ENCODE results near the gene SLC24A4. TPM values are rescaled to one million over a fixed set of nuclear protein-coding genes. Genes with fewer than 3 reads are reported as not detected.

SLC24A4 gene
- total RNA-seq, 1 experiment from 2014 or later: not detected

DNA sequence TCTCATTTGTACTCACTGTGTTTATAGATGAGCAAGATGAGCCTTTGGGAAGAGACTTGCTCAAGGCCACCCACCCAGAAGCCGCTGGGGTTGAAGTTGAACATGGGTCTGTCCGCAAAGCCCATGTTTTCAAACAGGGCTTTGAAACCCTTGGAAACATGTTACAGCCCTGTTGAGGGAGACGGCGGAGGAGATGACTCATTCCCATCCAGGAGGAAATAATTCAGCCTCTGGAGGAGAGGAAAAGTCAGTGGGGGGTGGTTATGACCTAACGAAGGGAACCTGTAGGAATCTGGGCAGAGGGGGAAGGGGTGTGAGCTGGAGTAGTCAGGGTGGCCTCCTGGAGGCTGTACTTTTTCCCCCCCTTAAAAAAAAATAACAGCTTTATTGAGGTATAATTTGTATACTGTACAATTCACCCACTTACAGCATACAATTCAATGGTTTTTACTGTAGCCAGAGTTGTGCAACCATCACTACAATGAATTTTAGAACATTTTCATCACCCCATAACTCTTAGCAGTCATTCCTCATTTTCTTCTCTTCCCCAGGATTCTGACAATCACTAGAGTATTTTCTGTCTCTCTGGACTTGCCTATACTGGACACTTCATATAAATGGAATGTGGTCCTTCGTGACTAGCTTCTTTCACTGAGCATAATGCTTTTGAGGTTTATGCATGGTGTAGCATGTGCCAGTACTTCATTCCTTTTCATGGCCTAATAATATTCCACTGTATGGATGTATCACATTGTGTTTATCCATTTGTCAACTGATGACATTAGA lies 188.7 kb downstream of the SLC24A4 start:
- RAD21 ChIA-PET (ENCODE audit: low non-redundant PET in 1 of 2, low total read pairs in 2 of 2, uncharacterized antibody in 2 of 2, unreplicated experiment in 2 of 2): no interaction called here
- Histone ChIP-seq H3K9me3 (ENCODE audit: control insufficient read depth in 1 of 2, insufficient read depth in 1 of 2, low read depth in 1 of 2, low read length in 2 of 2) (no peaks in the 10 kb centered on the region), H3K9ac (ENCODE audit: low read length) (peak overlapping the region; percentile 55), H4K20me1 (ENCODE audit: insufficient read depth) (no peaks in the 10 kb centered on the region), H2AFZ (ENCODE audit: low read depth, low read length, poor library complexity, severe bottlenecking) (no peak overlapping the region), H3K79me2 (ENCODE audit: insufficient read depth, low read length) (peaks cover 5% of the 10 kb centered on the region; the same call in 1 of the 2 replicates), H3K4me3 (replicated peaks in 1 of 2; ENCODE audit: low read depth in 1 of 2, low read length in 2 of 2) (peak overlapping the region; percentile 14 to 33), H3K4me2 (ENCODE audit: low read length) (peak overlapping the region; percentile 95), H3K27ac (ENCODE audit: low read depth, low read length) (peak overlapping the region; percentile 79), H3K36me3 (ENCODE audit: control insufficient read depth in 1 of 2, insufficient read depth in 2 of 2, low read length in 2 of 2) (no peaks in the 10 kb centered on the region), H3K27me3 (ENCODE audit: insufficient read depth, low read length) (no peaks in the 10 kb centered on the region), H3K4me1 (ENCODE audit: control insufficient read depth in 1 of 2, insufficient read depth in 2 of 2, low read length in 2 of 2) (peaks cover 36 to 54% of the 10 kb centered on the region in 2 experiments), H3K9me2 (ENCODE audit: insufficient read depth) (no peaks in the 10 kb centered on the region)
- DNase-seq (ENCODE audit: low read depth, low spot score) (peak; percentile 94), ATAC-seq (peak; percentile 70)
- intact Hi-C loops (cut with micrococcal nuclease): loop anchor here (2.0 kb wide), 2 partner anchors 39 to 55 kb away; no protein-coding TSS in a partner anchor
- TF ChIP-seq SP1 (IDR thresholded peaks at IDR 0.05; ENCODE audit: low read depth): no peak
- TF ChIP-seq, protein P1, sequence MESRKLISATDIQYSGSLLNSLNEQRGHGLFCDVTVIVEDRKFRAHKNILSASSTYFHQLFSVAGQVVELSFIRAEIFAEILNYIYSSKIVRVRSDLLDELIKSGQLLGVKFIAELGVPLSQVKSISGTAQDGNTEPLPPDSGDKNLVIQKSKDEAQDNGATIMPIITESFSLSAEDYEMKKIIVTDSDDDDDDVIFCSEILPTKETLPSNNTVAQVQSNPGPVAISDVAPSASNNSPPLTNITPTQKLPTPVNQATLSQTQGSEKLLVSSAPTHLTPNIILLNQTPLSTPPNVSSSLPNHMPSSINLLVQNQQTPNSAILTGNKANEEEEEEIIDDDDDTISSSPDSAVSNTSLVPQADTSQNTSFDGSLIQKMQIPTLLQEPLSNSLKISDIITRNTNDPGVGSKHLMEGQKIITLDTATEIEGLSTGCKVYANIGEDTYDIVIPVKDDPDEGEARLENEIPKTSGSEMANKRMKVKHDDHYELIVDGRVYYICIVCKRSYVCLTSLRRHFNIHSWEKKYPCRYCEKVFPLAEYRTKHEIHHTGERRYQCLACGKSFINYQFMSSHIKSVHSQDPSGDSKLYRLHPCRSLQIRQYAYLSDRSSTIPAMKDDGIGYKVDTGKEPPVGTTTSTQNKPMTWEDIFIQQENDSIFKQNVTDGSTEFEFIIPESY (IDR thresholded peaks at IDR 0.05; ENCODE audit: extremely low read depth, insufficient replicate concordance, low read length): no peak
- peak; percentile 34 for TF ChIP-seq TCF7L2 (IDR thresholded peaks at IDR 0.05; ENCODE audit: borderline replicate concordance, extremely low read depth, insufficient read depth, insufficient read length)
- TF ChIP-seq, protein P2, sequence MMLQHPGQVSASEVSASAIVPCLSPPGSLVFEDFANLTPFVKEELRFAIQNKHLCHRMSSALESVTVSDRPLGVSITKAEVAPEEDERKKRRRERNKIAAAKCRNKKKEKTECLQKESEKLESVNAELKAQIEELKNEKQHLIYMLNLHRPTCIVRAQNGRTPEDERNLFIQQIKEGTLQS (IDR thresholded peaks at IDR 0.05): no peak
- TF ChIP-seq POLR2AphosphoS5 (IDR thresholded peaks at IDR 0.05; ENCODE audit: low read depth, low read length): peak; percentile 40
- TF ChIP-seq CEBPB (IDR thresholded peaks at IDR 0.05; ENCODE audit: low read depth): no peak
- TF ChIP-seq RAD21 (IDR thresholded peaks at IDR 0.05; ENCODE audit: low read depth): no peak
- POLR2A ChIA-PET: interaction anchor here (0.7 to 1.3 kb wide), 3 partner anchors 10 to 108 kb away, joined by 3 read pairs; no protein-coding TSS in a partner anchor
- CTCF ChIA-PET: interaction anchor here (1.0 to 2.1 kb wide), 4 partner anchors 77 to 405 kb away, joined by 3 to 5 read pairs (median 4); partner anchors contain the start of gene ATXN3
- no TSS peak for BruUV-seq (replicated peaks)
